SU-DHL-6 (cell line): ENCODE data around the gene UQCR11.
A peak's percentile ranks its signal among the peaks of the same experiment; 100 is the strongest.

Experiments
- H2AFZ ChIP-seq: fragments of 200-600 bp; sonication (generic); 2 replicates; pipeline ENCODE4 v1.6.1; 2014; ENCODE audit warnings: low read depth, mild to moderate bottlenecking, moderate library complexity, mixed read lengths, antibody characterized with exemption, low read length; ENCODE audit not compliant: severe bottlenecking
- H3F3A ChIP-seq: fragments of 200-600 bp; shearing (Covaris generic); 2 replicates; pipeline ENCODE4 v1.6.0; 2016; ENCODE audit warnings: antibody characterized with exemption, mild to moderate bottlenecking; ENCODE audit not compliant: insufficient read depth
- H3K27ac ChIP-seq: fragments of 200-600 bp; sonication (generic); 2 replicates; pipeline ENCODE4 v1.5.1; 2016; ENCODE audit warnings: low read depth, mild to moderate bottlenecking, low read length, moderate library complexity, mixed read lengths
- H3K27me3 ChIP-seq: fragments of 200-600 bp; sonication (generic), shearing (Covaris generic); 2 replicates; pipeline ENCODE4 v1.6.0; 2014; ENCODE audit warnings: mild to moderate bottlenecking, low read length
- H3K36me3 ChIP-seq: fragments of 200-600 bp; sonication (generic); 2 replicates; pipeline ENCODE4 v1.6.1; 2014; ENCODE audit warnings: mild to moderate bottlenecking, low read length, mixed read lengths
- H3K4me2 ChIP-seq: fragments of 300-600, 200-600 bp; shearing (Covaris generic), sonication (generic); 2 replicates; pipeline ENCODE4 v1.6.0; 2014; ENCODE audit warnings: low read length, low read depth, mild to moderate bottlenecking; ENCODE audit not compliant: poor library complexity, severe bottlenecking
- H3K4me3 ChIP-seq: fragments of 200-600 bp; sonication (generic); 2 replicates; pipeline ENCODE4 v1.5.1; 2014; ENCODE audit warnings: antibody characterized with exemption, low read length, mild to moderate bottlenecking, mixed read lengths; ENCODE audit not compliant: insufficient read depth, poor library complexity, severe bottlenecking
- H3K79me2 ChIP-seq: fragments of 200-600 bp; sonication (generic); 2 replicates; pipeline ENCODE4 v1.6.1; 2014; ENCODE audit warnings: mild to moderate bottlenecking, low read length, moderate library complexity; ENCODE audit not compliant: insufficient read depth
- H3K9ac ChIP-seq: fragments of 200-600 bp; sonication (generic); 2 replicates; pipeline ENCODE4 v1.7.0; 2014; ENCODE audit warnings: mild to moderate bottlenecking, low read length
- H3K9me2 ChIP-seq: fragments of 200-600 bp; sonication (generic); replicated peaks from 2 replicates; pipeline ENCODE4 v1.6.1; 2014; ENCODE audit warnings: low read length; ENCODE audit not compliant: insufficient read depth
- H3K9me3 ChIP-seq: fragments of 200-600 bp; sonication (generic); 2 replicates; pipeline ENCODE4 v1.6.1; 2014; ENCODE audit warnings: low read length, mixed read lengths; ENCODE audit not compliant: insufficient read depth
- H4K20me1 ChIP-seq: fragments of 200-600 bp; sonication (generic); 2 replicates; pipeline ENCODE4 v1.6.1; 2014; ENCODE audit warnings: low read depth, mild to moderate bottlenecking, antibody characterized with exemption, low read length, moderate library complexity, mixed read lengths
- CTCF ChIP-seq: fragments of 200-600 bp; sonication (generic); IDR thresholded peaks from one replicate; pipeline ENCODE4 v1.5.1; 2017; ENCODE audit warnings: antibody characterized with exemption, mild to moderate bottlenecking, low read length, moderate library complexity; ENCODE audit not compliant: insufficient read depth, poor library complexity, severe bottlenecking
- EZH2phosphoT487 ChIP-seq: fragments of 200-600 bp; sonication (generic), shearing (Covaris generic); conservative IDR thresholded peaks from 2 replicates; pipeline ENCODE4 v1.6.1; 2018; ENCODE audit warnings: mild to moderate bottlenecking, antibody characterized with exemption, low read length, moderate library complexity, mixed read lengths

The UQCR11 gene

GRCh38 chr19:1649706-1650649 lies 44.7 kb upstream of the UQCR11 start:
- peaks cover 60% of the 10 kb centered on the region for H3K79me2 ChIP-seq
- H3K4me2 ChIP-seq = peak overlapping the region; percentile 98
- peak overlapping the region; percentile 95 for H3K27ac ChIP-seq
- peak overlapping the region; percentile 86 for H3K9ac ChIP-seq
- peak overlapping the region; percentile 69 for H3K4me3 ChIP-seq
- no peaks in the 10 kb centered on the region for H3K9me2 ChIP-seq
- H4K20me1 ChIP-seq = no peaks in the 10 kb centered on the region
- H3K27me3 ChIP-seq = no peaks in the 10 kb centered on the region
- no peak for TF ChIP-seq CTCF
- no peak for TF ChIP-seq EZH2phosphoT487
- no peaks in the 10 kb centered on the region for H3K9me3 ChIP-seq
- H3F3A ChIP-seq = peaks cover 30% of the 10 kb centered on the region
- no peak overlapping the region for H2AFZ ChIP-seq
- no peaks in the 10 kb centered on the region for H3K36me3 ChIP-seq

- peak overlapping the region; percentile 95 for H3K27ac ChIP-seq
Observed at GRCh38 chr19:1648920-1649541, 43.8 kb upstream of the UQCR11 start.

GRCh38 chr19:1648459-1648849 lies 43.2 kb upstream of the UQCR11 start:
- peak overlapping the region; percentile 95 for H3K27ac ChIP-seq

More at GRCh38 chr19:1648920-1649541, 43.8 kb upstream of the UQCR11 start:
- Histone ChIP-seq H3K9ac (peak overlapping the region; percentile 86), H3K9me3 (no peaks in the 10 kb centered on the region), H4K20me1 (no peaks in the 10 kb centered on the region), H2AFZ (no peak overlapping the region), H3K9me2 (no peaks in the 10 kb centered on the region), H3K27me3 (no peaks in the 10 kb centered on the region), H3F3A (peaks cover 30% of the 10 kb centered on the region), H3K79me2 (peaks cover 67% of the 10 kb centered on the region), H3K36me3 (no peaks in the 10 kb centered on the region), H3K4me2 (peak overlapping the region; percentile 98), H3K4me3 (peak overlapping the region; percentile 69)
- TF ChIP-seq EZH2phosphoT487 (no peak), CTCF (peak; percentile 25)

More at GRCh38 chr19:1648459-1648849, 43.2 kb upstream of the UQCR11 start:
- Histone ChIP-seq H3K27me3 (no peaks in the 10 kb centered on the region), H3F3A (peaks cover 30% of the 10 kb centered on the region), H2AFZ (no peak overlapping the region), H3K9me3 (no peaks in the 10 kb centered on the region), H4K20me1 (no peaks in the 10 kb centered on the region), H3K79me2 (peaks cover 73% of the 10 kb centered on the region), H3K9me2 (no peaks in the 10 kb centered on the region), H3K36me3 (no peaks in the 10 kb centered on the region; the same call in 1 of the 2 replicates), H3K9ac (peak overlapping the region; percentile 86), H3K4me2 (peak overlapping the region; percentile 98), H3K4me3 (peak overlapping the region; percentile 69)
- no peak for TF ChIP-seq EZH2phosphoT487
- no peak for TF ChIP-seq CTCF
